HG02678 (cell line): ENCODE data around the gene PPP5C.

Experiments used
- ATAC-seq: cut with Tn5 transposase; IDR thresholded peaks from one replicate; pipeline ENCODE4 v1.9.1; 2021; ENCODE audit warnings: mild to moderate bottlenecking, moderate library complexity; ENCODE audit not compliant: unreplicated experiment

PPP5C gene

GRCh38 chr19:46328079-46328478 is 18.8 kb upstream of the PPP5C start:
- no peak for ATAC-seq

DNA sequence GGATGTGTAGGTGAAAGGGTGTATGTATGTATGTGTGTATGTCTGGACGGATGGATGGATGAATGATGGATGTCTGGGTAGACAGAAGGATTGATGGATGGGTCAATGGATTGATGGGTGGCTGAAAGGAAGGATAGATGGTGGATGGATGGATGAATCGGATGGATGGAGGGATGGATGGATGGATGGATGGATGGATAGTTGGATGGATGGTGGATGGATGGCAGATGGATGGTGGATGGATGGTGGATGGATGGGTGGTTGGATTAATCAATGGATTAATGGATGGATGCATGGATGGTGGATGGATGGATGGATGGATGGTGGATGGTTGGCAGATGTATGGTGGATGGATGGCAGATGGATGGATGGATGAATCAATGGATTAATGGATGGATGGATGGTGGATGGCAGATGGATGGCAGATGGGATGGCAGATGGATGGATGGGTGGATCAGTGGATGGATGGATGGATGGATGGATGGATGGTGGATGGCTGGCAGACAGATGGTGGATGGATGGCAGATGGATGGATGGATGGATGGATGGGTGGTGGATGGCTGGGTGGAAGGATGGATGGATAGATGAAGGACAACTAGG is 16.5 kb upstream of the PPP5C start:
- ATAC-seq, result no peak

- no peak for ATAC-seq
These were observed 9.4 kb upstream of the PPP5C start for GRCh38 chr19:46337487-46337886.

GRCh38 chr19:46339446-46339845 is 7.4 kb upstream of the PPP5C start:
- no peak for ATAC-seq

DNA sequence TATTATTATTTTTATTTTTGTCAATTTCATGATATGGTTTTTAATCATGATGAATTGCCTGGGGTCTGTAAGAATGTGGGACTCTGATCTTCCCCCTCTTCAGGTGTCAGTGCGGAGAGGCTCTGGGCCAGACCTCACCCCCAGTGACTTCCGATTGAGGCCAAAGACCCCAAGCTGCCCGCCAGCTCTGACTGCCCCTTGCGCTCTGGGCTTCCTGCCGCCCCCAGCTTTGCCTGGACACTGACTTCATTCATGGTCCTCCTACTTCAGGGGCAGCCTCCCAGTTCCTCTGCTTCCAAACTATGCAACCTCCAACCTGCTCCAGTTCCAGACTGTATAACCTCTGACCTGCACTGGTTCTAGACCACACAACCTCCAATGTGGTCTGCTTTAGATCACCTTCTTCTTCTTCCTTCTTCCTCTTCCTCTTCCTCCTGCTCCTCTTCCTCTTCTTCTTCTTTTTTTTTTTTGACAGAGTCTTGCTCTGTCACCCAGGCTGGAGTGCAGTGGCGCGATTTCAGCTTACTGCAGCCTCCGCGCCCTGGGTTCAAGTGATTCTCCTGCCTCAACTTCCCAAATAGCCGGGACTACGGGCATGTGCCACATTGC is 6.7 kb upstream of the PPP5C start:
- no peak for ATAC-seq

- ATAC-seq, result no peak
These were observed 5.0 kb upstream of the PPP5C start for GRCh38 chr19:46341937-46342336.

DNA sequence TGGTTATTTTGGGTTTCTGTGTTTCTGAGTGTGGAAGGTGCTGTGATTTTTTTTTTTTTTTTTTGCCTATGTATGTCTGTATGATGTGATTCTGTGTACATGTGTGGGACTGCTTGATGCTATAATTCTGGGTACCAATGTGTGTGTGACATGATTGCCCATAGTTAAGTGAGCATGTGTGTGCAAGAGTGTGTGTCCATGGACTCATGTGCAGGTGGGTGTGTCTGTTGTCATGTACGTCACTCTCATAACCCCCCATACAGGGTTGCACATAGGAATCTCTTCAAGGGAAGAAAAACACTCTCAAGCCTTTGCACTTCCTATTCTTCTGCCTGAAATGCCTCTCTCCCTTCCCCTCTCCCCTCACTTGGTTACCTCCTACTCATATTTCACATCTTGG is 2.5 kb upstream of the PPP5C start:
- ATAC-seq, result no peak

DNA sequence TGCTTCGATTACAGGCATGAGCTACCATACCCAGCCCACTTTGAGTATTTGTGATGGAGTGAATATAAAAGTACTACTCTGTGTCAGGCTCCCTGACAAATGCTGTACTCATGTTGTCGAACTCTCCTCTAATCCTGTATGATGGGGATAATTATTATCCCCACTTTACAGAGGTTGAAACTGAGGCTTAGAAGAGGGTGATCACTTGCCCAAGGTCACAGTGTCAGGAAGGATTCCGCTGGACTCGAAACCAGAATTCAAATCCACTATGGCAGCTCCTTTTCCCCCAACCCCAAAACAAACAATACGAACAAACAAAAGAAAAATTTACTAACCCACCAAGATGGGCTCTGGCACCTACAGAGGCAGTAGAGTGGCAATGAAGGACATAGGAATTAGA is 1.7 kb upstream of the PPP5C start:
- no peak for ATAC-seq

DNA sequence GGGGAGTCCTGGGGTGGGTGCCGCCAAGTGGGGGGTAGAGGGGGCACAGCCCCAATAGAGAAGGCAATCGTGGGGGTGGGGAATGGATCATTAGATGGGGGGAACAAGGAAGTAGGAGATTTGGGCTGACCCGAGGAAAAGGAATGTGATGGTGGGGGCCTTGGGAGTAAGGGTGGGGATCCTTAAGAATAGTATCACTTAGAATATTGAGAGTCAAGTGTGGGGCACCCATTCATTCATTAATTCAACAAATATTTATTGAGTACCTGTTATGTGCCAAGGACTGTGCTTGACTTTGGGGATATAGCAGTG is 641 bp downstream of the PPP5C start:
- no peak for ATAC-seq

- no peak for ATAC-seq
These were observed 1.1 kb downstream of the PPP5C start for GRCh38 chr19:46347985-46348384.

- ATAC-seq, result no peak
These were observed 2.6 kb downstream of the PPP5C start for GRCh38 chr19:46349311-46349993.

DNA sequence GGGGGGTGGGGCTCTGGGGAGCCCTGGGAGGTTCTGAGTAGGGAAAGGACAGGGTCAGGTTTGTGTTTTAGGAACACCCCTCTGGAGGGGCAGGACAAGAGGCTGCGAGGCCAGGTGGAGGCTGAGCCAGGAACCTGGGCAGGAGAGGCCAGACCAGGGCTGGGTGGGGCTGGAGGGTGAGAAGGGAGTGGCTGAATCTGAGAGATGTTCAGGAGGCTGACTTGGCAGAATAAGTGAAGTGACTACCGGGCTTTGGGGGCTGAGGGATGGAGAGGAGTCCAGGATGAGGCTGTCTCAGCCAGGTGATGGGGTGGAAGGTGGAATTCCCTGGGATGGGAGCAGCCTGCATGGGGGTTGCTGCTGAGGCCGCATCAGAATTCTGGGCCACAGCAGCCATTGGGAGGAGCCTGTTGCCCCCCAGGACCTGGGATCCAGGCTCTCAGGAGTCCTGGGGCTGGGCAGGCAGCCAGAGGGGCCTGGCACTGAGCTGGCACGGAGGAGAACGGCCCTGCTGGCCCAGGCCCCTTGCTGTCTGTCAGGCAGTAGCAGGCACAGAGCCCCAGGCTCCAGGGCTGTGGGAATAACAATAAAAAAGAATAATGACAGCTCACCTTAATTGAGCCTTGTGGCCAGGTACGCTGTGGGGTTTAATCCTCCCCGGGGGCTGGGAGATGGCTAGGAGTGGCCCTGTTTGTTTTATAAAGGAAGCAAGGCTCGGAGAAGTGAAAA is 3.3 kb downstream of the PPP5C start:
- ATAC-seq, result no peak

GRCh38 chr19:46350758-46351159 is 3.9 kb downstream of the PPP5C start:
- ATAC-seq, result no peak

DNA sequence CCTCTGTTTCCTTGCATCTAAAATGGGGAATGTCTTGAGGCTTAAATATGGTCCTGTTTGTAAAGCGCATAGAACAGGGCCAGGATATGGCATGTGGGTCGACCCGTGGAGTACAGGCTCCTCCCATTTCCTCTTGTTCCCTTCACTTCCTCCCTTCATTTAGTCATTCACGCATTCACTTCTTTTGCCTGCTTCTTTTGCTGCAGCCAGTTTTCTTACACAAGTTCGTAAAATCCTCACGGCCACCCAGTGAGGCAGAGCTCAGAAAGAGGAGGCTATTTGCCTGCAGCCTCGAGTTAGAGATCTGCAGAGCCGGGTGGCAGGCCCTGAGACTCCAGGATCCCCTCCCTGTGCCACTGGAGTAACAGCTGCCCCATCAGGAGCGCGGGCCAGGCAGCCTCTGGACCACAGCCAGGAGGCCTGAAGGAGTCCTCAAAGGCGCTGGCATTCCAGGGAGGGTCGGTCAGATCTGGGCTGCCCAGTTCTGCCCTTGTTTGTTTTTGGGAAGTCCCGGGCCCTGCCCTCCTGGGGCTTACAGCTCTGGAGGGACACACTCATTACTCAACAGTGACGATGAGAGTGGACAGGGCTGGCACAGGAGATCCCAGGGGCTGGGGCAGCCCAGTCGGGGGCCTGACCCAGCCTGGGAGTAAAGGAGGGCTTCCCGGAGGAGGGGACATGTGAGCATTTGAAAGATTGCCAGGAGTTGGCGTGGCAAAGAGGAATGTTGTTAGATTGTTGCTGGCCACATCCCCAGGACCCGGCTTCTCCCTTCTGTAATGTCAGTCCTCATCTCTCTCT is 4.6 kb downstream of the PPP5C start:
- ATAC-seq, result no peak

- ATAC-seq, result no peak
These were observed 7.0 kb downstream of the PPP5C start for GRCh38 chr19:46353730-46354528.

- no peak for ATAC-seq
These were observed 8.6 kb downstream of the PPP5C start for GRCh38 chr19:46355234-46356148.

GRCh38 chr19:46356149-46357055 is 9.5 kb downstream of the PPP5C start:
- no peak for ATAC-seq

DNA sequence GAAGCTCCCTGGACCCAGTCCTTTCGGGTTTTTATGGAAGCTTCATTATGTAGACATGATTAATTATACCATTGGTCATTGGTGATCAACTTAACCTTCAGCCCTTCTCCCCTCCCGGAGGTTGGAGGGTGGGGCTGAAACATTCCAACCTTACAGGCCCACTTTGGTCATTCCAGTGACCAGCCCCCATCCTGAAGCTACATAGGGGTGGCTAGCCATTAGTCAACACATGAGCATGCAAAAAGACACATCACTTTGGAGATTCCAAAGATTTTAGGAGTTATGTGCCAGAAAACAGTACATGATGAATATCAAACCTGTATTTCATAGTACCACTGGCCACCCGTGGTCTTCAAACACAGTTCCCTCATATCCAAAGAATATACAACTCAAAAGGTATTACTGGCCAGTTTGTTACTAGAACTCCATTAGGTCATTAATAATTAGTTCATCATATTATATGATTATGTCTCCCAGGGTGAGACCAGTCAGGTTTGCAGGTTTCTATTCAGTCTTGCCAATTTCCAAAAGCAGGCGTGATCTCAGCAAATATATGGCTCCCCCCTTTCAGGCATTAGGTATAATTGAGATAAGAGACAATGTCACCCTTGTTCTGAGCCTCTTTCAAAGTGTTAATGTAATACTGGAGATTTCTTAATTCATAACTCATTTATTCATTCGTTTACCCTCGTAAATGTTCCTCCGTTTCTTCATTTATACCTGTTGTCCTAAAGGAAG is 11.1 kb downstream of the PPP5C start:
- ATAC-seq, result no peak
